Activated B cell treated with CpG ODN at 0.5 μM for 24 hours (primary cell): ENCODE data around the gene PIP5K1B. TPM values are rescaled to one million over a fixed set of nuclear protein-coding genes. Genes with fewer than 3 reads are reported as not detected.

Experiments used
- ATAC-seq: fragments of 200-7000 bp; cut with Tn5 transposase; one replicate; pipeline ENCODE4 v1.10.0; 2021; ENCODE audit warnings: low read depth, mild to moderate bottlenecking, moderate library complexity
- CTCF ChIA-PET: fragments of 350-600 bp; sonication (Branson Sonifier 250); formaldehyde crosslinking; loops from one replicate; lab custom pipeline; 2021; ENCODE audit warnings: antibody characterized with exemption; lab: Charles Lee
- POLR2A ChIA-PET: fragments of 350-600 bp; sonication (Branson Sonifier 250); formaldehyde crosslinking; loops from one replicate; lab custom pipeline; 2021; ENCODE audit warnings: antibody characterized with exemption; lab: Charles Lee
- DNase-seq: peaks from one replicate; pipeline ENCODE4 v3.0.0; 2022
- H3K27ac Mint-ChIP-seq: one replicate; pipeline ENCODE4 v1.8.0; 2020; ENCODE audit warnings: mixed read lengths
- H3K27me3 Mint-ChIP-seq: one replicate; pipeline ENCODE4 v1.8.0; 2021; ENCODE audit warnings: mixed read lengths
- H3K36me3 Mint-ChIP-seq: one replicate; pipeline ENCODE4 v1.8.0; 2021; ENCODE audit warnings: low read depth, mixed read lengths
- H3K4me1 Mint-ChIP-seq: one replicate; pipeline ENCODE4 v1.8.0; 2021; ENCODE audit warnings: mixed read lengths
- H3K4me3 Mint-ChIP-seq: one replicate; pipeline ENCODE4 v1.8.0; 2020; ENCODE audit warnings: mild to moderate bottlenecking, mixed read lengths
- H3K9me3 Mint-ChIP-seq: one replicate; pipeline ENCODE4 v1.8.0; 2020; ENCODE audit warnings: mixed read lengths
- CTCF ChIP-seq: fragments of 200-600 bp; IDR thresholded peaks from one replicate; pipeline ENCODE4 v1.8.0; 2022; ENCODE audit warnings: antibody characterized with exemption, mild to moderate bottlenecking
- intact Hi-C: fragments of 100-400 bp; cut with micrococcal nuclease; formaldehyde crosslinking; loops from one replicate; pipeline ENCODE4 v1.15.1; 2024
- total RNA-seq: library from RNA; stranded (reverse); gene quantifications from 2 replicates; pipeline ENCODE4 v1.2.3, GENCODE V29; 2022

PIP5K1B gene
- total RNA-seq, 1 donor from 2014 or later, result 22.0 TPM

- H3K9me3 Mint-ChIP-seq, result no peaks in the 10 kb centered on the region
- H3K4me1 Mint-ChIP-seq, result peaks cover 6% of the 10 kb centered on the region
- no peaks in the 10 kb centered on the region for H3K27me3 Mint-ChIP-seq
- no peak overlapping the region for H3K4me3 Mint-ChIP-seq
- peaks cover 2% of the 10 kb centered on the region for H3K36me3 Mint-ChIP-seq
- TF ChIP-seq CTCF, result no peak
- peak; percentile 93 for DNase-seq
- CTCF ChIA-PET, result interaction anchor here (0.7 to 1.6 kb wide), 6 partner anchors 14 to 134 kb away, joined by 3 to 7 read pairs (median 5); partner anchors contain the start of gene PIP5K1B
- intact Hi-C loops, result loop anchor here (1.0 to 2.0 kb wide), 8 partner anchors 15 to 255 kb away; partner anchors contain the start of gene FXN
- no peak overlapping the region for H3K27ac Mint-ChIP-seq
- POLR2A ChIA-PET, result interaction anchor here (0.6 to 3.4 kb wide), 20 partner anchors 10 to 220 kb away, joined by 3 to 31 read pairs (median 4); partner anchors contain the start of gene PIP5K1B
- ATAC-seq, result peak; percentile 93
Observed at GRCh38 chr9:68779558-68780379, 74.7 kb downstream of the PIP5K1B start.

GRCh38 chr9:68780380-68780712 is 75.3 kb downstream of the PIP5K1B start:
- intact Hi-C loops, result loop anchor here (1.0 to 2.0 kb wide), 5 partner anchors 14 to 254 kb away; partner anchors contain the start of gene FXN
- no peak for TF ChIP-seq CTCF
- no peak overlapping the region for H3K4me3 Mint-ChIP-seq
- ChIA-PET CTCF (interaction anchor here (0.7 to 1.6 kb wide), 4 partner anchors 13 to 134 kb away, joined by 4 to 7 read pairs (median 6); partner anchors contain the start of gene PIP5K1B), POLR2A (interaction anchor here (1.0 to 3.4 kb wide), 14 partner anchors 11 to 219 kb away, joined by 3 to 31 read pairs (median 4); partner anchors contain the start of gene PIP5K1B)
- no peaks in the 10 kb centered on the region for H3K27me3 Mint-ChIP-seq
- no peaks in the 10 kb centered on the region for H3K9me3 Mint-ChIP-seq
- DNase-seq (no peak), ATAC-seq (no peak)
- no peaks in the 10 kb centered on the region for H3K36me3 Mint-ChIP-seq
- no peak overlapping the region for H3K27ac Mint-ChIP-seq
- peaks cover 8% of the 10 kb centered on the region for H3K4me1 Mint-ChIP-seq

- ATAC-seq (no peak), DNase-seq (no peak)
- CTCF ChIA-PET, result interaction anchor here (2.6 kb wide), 1 partner anchor 197 kb away, joined by 7 read pairs; no protein-coding TSS in a partner anchor
- Mint-ChIP-seq H3K36me3 (peaks cover 3% of the 10 kb centered on the region), H3K27me3 (no peaks in the 10 kb centered on the region), H3K27ac (no peak overlapping the region), H3K4me1 (peaks cover 11% of the 10 kb centered on the region), H3K9me3 (no peaks in the 10 kb centered on the region), H3K4me3 (no peak overlapping the region)
- intact Hi-C loops, result loop anchor here (1.0 to 2.0 kb wide), 5 partner anchors 14 to 254 kb away; partner anchors contain the start of gene FXN
- POLR2A ChIA-PET, result interaction anchor here (2.3 to 3.4 kb wide), 2 partner anchors 73 to 77 kb away, joined by 20 to 31 read pairs; partner anchors contain the start of gene PIP5K1B
- no peak for TF ChIP-seq CTCF
Observed at GRCh38 chr9:68780720-68781119, 75.7 kb downstream of the PIP5K1B start.

GRCh38 chr9:68781928-68782327 is 76.9 kb downstream of the PIP5K1B start:
- no peak overlapping the region for H3K27ac Mint-ChIP-seq
- intact Hi-C loops, result loop anchor here (2.0 kb wide), 2 partner anchors 13 to 253 kb away; partner anchors contain the start of gene FXN
- CTCF ChIA-PET, result interaction anchor here (1.2 to 2.6 kb wide), 3 partner anchors 63 to 198 kb away, joined by 3 to 7 read pairs (median 4); no protein-coding TSS in a partner anchor

More at GRCh38 chr9:68781928-68782327, 76.9 kb downstream of the PIP5K1B start:
- H3K9me3 Mint-ChIP-seq, result no peaks in the 10 kb centered on the region
- no peaks in the 10 kb centered on the region for H3K27me3 Mint-ChIP-seq
- POLR2A ChIA-PET, result no interaction called here
- ATAC-seq, result no peak
- DNase-seq, result no peak
- H3K4me3 Mint-ChIP-seq, result peak overlapping the region; percentile 42
- no peak for TF ChIP-seq CTCF
- H3K4me1 Mint-ChIP-seq, result peaks cover 14% of the 10 kb centered on the region
- peaks cover 12% of the 10 kb centered on the region for H3K36me3 Mint-ChIP-seq
